H1 (cell line): Measurements from ENCODE around the gene BCL6B. TPM values are rescaled to one million over a fixed set of nuclear protein-coding genes. Genes with fewer than 3 reads are reported as not detected.

ENCODE experiments used
- MAX ChIP-seq: IDR thresholded peaks from 2 replicates; pipeline ENCODE4 v1.6.1; 2012; ENCODE audit warnings: inconsistent platforms
- POU5F1 ChIP-seq: IDR thresholded peaks from 2 replicates; pipeline ENCODE4 v1.6.1; 2011; ENCODE audit warnings: low read depth, mild to moderate bottlenecking, low read length, moderate library complexity
- polyA plus RNA-seq, 7 experiments: library from polyadenylated mRNA; depleted of rRNA in 3 of 7; stranded (reverse) in 5 of 7; unstranded in 2 of 7; fragments of >200 nt in 5 of 7; fragments of 200-250 nt in 2 of 7; gene quantifications; 1 replicate in 5 of 7; 2 replicates in 1 of 7; 4 replicates in 1 of 7; pipeline versions ENCODE4 v1.2.1 to v1.2.3, GENCODE V29; 2011 to 2013; ENCODE audit warnings: missing spikeins in 2 of 7, mixed read lengths in 2 of 7
- total RNA-seq: library from RNA; stranded (reverse); fragmentation: NEBNext Ultra II Directional; extraction: Animal tissue kit (Norgen Biotek cat#: 25700); gene quantifications from 2 replicates; pipeline ENCODE4 v1.2.1, GENCODE V29; 2021

BCL6B gene
- total and polyA plus RNA-seq, 2 of the 8 experiments (the other 6 are each of a cell fraction or from before 2014, with no cell fraction given) = 6.6 to 8.7 TPM

GRCh38 chr17:6994666-6995256 is 28.1 kb upstream of the BCL6B start (continued):
- no peak for TF ChIP-seq MAX
- no peak for TF ChIP-seq POU5F1
